LoVo (cell line): ENCODE results near the gene C16orf78.
"Not testable (repeated sequence)": the region's sequence is repeated elsewhere in the genome, so short reads cannot be mapped to it uniquely, and the experiment has no call there.

Experiments used
- DNase-seq: peaks from one replicate; pipeline ENCODE4 v3.0.0-alpha.2; 2016; ENCODE audit warnings: low spot score

Gene C16orf78

DNA sequence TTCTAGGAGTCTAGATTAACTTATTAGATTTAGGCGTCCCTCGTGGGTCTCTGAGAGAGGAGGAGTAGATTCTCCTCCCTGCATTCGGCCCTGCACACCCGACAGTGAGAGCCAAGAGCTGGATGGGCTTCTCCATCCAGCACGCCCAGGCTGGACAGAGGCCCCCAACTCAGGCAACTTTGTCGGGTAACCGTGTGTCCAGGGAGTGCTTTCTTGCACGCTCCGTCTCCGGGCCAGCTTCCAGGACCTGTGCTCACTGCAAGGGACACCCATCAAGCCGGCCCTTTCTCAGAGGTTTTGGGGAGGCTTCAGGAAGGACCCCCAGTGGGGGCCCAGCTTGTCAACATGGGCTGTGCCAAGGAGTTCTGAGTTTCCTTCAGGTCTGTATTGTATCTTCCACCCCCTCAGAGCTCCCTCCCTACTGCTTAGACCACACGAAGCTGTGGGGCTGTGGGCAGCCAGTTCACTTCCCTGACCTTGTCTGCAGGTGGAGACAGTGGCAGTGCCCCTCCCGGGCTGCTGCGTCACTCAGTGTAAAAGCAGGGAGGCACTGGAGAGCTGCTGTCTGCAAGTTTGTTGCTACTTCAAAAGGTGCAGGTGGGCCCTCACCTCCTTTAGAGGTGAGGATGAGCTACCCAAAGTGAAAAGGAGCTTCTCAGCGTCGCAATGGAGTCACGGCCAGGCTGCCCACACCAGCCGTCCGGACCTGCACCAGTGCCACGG lies 24.0 kb upstream of the C16orf78 start:
- no peak for DNase-seq

GRCh38 chr16:49350265-49351095 lies 23.1 kb upstream of the C16orf78 start:
- DNase-seq, result peak; percentile 33

GRCh38 chr16:49351096-49351487 lies 22.5 kb upstream of the C16orf78 start:
- DNase-seq, result no peak

GRCh38 chr16:49352892-49353291 lies 20.7 kb upstream of the C16orf78 start:
- no peak for DNase-seq

GRCh38 chr16:49353680-49354079 lies 19.9 kb upstream of the C16orf78 start:
- DNase-seq, result no peak

GRCh38 chr16:49354101-49354500 lies 19.5 kb upstream of the C16orf78 start:
- no peak for DNase-seq

DNA sequence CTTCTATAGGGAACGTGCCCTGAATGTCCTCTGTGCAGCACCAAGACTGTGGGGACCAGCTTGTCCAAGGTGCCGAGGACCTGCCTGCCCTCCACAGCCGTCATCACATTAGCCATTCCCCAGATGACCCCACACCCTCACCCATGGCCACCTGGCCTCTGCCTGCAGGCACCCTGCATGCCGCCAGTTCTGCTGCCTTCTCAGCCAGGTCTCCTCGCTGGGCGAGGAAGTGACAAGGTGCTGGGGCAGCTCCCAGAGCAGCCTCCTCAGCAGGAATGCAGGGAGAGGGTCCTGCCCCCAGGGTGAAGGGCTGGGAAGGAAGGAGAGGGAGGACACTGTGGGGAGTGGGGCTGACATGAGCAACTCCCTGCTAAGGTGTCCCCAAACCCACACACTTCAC lies 18.6 kb upstream of the C16orf78 start:
- no peak for DNase-seq

DNA sequence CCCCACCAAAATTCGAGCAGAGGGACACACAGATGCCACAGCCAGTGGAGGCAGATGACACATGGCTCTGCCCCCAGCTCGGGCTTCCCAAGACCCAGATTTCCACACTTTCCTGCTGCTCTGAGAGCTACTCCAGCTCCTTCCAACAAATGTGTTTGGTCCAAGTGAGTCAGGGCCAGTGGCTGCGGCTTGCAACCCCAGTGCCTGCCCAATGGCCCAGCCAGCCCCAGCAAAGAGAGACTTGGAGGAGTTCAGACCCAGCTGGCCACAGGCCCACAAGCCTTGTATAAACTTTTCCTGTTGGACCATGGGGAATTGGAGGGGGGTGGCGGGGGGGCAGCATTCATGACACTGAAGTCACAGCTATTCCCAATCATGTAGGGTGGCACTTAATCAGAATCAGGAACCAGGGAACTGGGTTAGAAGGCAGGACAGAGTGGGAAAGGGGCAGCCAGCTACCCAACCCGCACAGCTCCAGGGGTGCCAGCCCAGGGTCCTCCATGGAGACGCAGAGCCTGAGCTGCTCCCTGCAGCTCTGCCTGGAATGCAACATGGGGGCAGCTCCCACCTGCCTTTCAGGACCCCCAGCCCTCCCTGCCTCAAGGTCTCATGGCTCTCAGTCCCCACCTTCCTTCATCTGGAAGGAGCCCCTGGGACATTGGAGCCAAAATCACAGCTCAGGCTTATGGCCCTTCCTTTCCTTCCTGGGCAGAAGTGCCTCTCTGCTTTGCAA lies 17.5 kb upstream of the C16orf78 start:
- no peak for DNase-seq

DNA sequence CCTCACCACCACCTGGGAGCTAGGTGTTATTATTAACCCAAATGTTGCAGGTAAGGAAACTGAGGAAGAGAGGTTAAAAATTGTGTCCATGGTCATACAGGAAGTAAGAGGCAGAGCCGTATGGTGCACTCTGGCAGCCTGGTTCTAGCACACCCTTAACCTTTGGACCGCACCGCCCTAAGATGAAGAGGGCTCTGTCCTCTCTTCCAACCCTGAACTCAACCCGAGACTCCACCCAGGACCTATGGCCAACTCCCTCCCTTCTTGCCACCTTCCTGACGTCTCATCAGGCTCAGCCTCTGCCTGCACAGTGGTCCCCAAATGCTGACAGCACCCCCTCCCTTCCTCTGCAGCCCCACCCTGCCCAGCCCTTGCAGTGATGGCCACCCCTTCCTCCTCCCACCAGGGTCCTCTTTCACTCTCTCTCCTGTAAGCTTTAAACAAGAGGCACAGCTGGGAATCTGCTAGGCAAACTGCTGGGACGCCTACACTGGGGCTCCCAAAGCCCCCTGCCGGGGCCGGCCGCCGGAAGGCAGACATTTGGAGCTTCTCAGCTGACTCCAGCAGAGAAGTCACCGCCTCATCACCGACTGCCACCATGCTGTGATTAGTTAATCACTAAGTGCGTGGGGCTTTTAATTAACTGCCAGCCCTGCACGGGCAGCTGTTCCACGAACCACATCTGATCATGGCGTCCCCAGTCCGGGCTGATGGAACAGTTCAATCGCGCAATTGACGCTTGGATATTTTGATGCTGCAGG lies 16.7 kb upstream of the C16orf78 start:
- peak; percentile 3 for DNase-seq

DNA sequence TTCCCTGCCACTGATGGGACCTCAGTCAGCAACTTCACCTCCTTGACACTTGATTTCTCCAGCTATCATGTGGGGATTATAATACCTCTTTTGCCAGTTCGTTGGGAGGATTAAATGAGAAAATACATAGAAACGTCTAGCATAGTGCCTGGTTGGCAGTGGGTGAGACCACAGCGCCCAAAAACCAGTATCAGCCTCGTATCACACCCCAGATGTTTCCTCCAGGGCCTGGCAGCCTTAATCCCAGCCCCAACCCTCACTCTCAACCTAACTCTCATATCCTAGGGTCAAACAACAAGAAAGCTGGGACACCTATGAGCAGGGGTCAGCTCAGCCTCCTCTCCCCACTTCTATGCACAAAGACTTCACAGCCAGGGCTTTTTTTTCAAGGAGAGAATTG lies 14.0 kb upstream of the C16orf78 start:
- no peak for DNase-seq

DNA sequence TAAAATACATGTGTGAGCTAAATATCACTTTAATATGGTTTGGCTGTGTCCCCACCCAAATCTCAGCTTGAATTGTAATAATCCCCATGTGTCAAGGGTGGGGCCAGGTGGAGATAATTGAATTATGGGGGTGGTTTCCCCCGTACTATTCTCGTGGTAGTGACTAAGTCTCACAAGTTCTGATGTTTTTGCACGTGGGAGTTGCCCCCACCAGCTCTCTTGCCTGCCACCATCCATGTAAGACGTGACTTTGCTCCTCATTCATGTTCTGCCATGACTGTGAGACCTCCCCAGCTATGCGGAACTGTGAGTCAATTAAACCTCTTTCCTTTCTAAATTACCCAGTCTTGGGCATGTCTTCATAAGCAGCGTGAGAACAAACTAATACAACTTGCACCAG lies 11.9 kb upstream of the C16orf78 start:
- DNase-seq, result not testable (repeated sequence)

- no peak for DNase-seq
Observed at GRCh38 chr16:49362230-49362629, 11.4 kb upstream of the C16orf78 start.

GRCh38 chr16:49365711-49366509 lies 7.7 kb upstream of the C16orf78 start:
- no peak for DNase-seq

- no peak for DNase-seq
Observed at GRCh38 chr16:49366669-49367068, 6.9 kb upstream of the C16orf78 start.

- no peak for DNase-seq
Observed at GRCh38 chr16:49369651-49370611, 3.7 kb upstream of the C16orf78 start.

DNA sequence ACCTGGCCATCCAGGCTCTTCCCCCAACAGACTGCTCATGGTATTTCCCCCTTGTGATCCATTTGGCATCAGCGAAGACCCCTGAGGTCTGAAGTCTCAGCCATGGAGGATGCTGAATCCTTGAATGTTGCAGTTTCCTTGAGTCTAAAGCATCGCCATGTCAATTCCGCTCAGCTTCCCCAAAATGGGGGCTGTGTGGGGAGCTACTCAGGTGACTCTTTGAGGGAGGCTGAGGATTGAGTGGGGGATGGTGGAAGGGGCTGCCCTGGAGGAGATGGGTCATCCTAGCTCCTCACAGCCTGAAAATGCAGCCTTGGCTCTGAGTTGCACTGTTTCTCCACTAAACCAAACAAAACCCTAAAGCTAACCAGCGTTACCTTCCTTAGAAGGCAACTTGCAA lies 2.6 kb downstream of the C16orf78 start:
- no peak for DNase-seq

DNA sequence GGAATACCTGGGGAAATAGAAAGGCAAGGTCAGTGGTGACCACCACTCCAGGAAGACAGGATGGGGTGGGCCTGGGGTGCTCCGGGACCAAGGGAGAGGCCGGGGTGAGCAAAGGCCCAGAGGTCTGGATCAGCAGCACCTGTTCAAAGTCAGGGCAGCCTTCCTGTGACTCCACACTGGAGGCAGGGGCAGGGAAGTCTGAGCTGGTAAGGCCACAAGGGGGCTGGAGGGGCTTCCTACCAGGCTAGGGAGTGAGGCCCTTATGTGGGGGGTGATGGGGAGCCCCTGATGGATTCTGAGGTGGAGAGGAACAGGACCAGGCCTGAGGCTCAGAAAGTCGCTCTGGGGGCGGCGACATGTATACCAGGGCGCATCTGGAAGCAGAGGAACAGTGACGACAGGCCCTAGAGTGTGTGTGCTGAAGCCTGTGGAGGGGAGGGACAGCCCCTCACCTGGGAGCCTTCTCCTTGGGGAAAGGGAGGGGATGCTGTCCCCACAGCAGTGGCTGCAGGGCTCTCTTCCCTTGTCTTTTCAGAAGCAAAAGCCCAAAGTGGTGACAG lies 3.7 kb downstream of the C16orf78 start:
- DNase-seq, result no peak

- no peak for DNase-seq
Observed at GRCh38 chr16:49378238-49378637, 4.6 kb downstream of the C16orf78 start.

- DNase-seq, result no peak
Observed at GRCh38 chr16:49378816-49379215, 5.2 kb downstream of the C16orf78 start.

- no peak for DNase-seq
Observed at GRCh38 chr16:49382916-49383315, 9.3 kb downstream of the C16orf78 start.
